G401.6 (cell line): Measurements from ENCODE around the gene KLF1.
"Not testable (repeated sequence)": the region's sequence is repeated elsewhere in the genome, so short reads cannot be mapped to it uniquely, and the experiment has no call there.

ENCODE experiments used
- FAIRE-seq: peaks from 2 replicates; lab custom pipeline; 2012; peaks lifted over from hg19 to GRCh38; lab: Jason Lieb, UNC

KLF1 gene

GRCh38 chr19:12867120-12868099 lies 19.6 kb downstream of the KLF1 start:
- no peak for FAIRE-seq

GRCh38 chr19:12866416-12867119 lies 20.4 kb downstream of the KLF1 start:
- no peak for FAIRE-seq

- FAIRE-seq: no peak
These were observed 21.1 kb downstream of the KLF1 start for GRCh38 chr19:12865746-12866415.

- FAIRE-seq: no peak
These were observed 22.0 kb downstream of the KLF1 start for GRCh38 chr19:12864721-12865715.

- no peak for FAIRE-seq
These were observed 22.9 kb downstream of the KLF1 start for GRCh38 chr19:12864143-12864542.

- FAIRE-seq: no peak
These were observed 27.5 kb downstream of the KLF1 start for GRCh38 chr19:12859546-12859945.

- no peak for FAIRE-seq
These were observed 28.7 kb downstream of the KLF1 start for GRCh38 chr19:12858041-12858928.

- no peak for FAIRE-seq
These were observed 30.3 kb downstream of the KLF1 start for GRCh38 chr19:12856653-12857052.

GRCh38 chr19:12847159-12848139 lies 39.6 kb downstream of the KLF1 start:
- FAIRE-seq: no peak

- not testable (repeated sequence) for FAIRE-seq
These were observed 40.4 kb downstream of the KLF1 start for GRCh38 chr19:12846613-12847012.

- no peak for FAIRE-seq
These were observed 42.8 kb downstream of the KLF1 start for GRCh38 chr19:12843999-12844732.

- FAIRE-seq: no peak
These were observed 43.7 kb downstream of the KLF1 start for GRCh38 chr19:12843328-12843727.

GRCh38 chr19:12842511-12842910 lies 44.5 kb downstream of the KLF1 start:
- no peak for FAIRE-seq

- FAIRE-seq: no peak
These were observed 45.9 kb downstream of the KLF1 start for GRCh38 chr19:12841094-12841493.

- peak; percentile 90 for FAIRE-seq
These were observed 46.6 kb downstream of the KLF1 start for GRCh38 chr19:12840091-12841079.

- no peak for FAIRE-seq
These were observed 47.9 kb downstream of the KLF1 start for GRCh38 chr19:12838886-12839756.
